Loucy (cell line): Measurements from ENCODE around the gene ITPK1.

ENCODE experiments used
- H2AFZ ChIP-seq: fragments of 200-600 bp; sonication (generic); 2 replicates; pipeline ENCODE4 v1.6.0; 2016; ENCODE audit warnings: antibody characterized with exemption, mild to moderate bottlenecking, low read length, moderate library complexity
- H3F3A ChIP-seq: fragments of 200-600 bp; 2 replicates; pipeline ENCODE4 v1.6.0; 2016; ENCODE audit warnings: antibody characterized with exemption, low read depth, mild to moderate bottlenecking
- H3K27me3 ChIP-seq: fragments of 200-600 bp; sonication (generic); 2 replicates; pipeline ENCODE4 v1.6.1; 2014; ENCODE audit warnings: low read length, mild to moderate bottlenecking; ENCODE audit not compliant: insufficient read depth, poor library complexity, severe bottlenecking
- H3K36me3 ChIP-seq: fragments of 200-600 bp; sonication (generic); 2 replicates; pipeline ENCODE4 v1.6.1; 2016; ENCODE audit warnings: low read length; ENCODE audit not compliant: insufficient read depth
- H3K4me1 ChIP-seq: fragments of 200-600 bp; sonication (generic); 2 replicates; pipeline ENCODE4 v1.5.1; 2014; ENCODE audit warnings: low read length, mild to moderate bottlenecking; ENCODE audit not compliant: insufficient read depth, poor library complexity, severe bottlenecking
- H3K4me2 ChIP-seq: fragments of 200-600 bp; sonication (generic); 2 replicates; pipeline ENCODE4 v1.6.0; 2014; ENCODE audit warnings: antibody characterized with exemption, low read length, low read depth, mild to moderate bottlenecking; ENCODE audit not compliant: poor library complexity, severe bottlenecking
- H3K4me3 ChIP-seq: fragments of 200-600 bp; sonication (generic); 2 replicates; pipeline ENCODE4 v1.5.1; 2014; ENCODE audit warnings: low read length, mild to moderate bottlenecking, mixed read lengths; ENCODE audit not compliant: poor library complexity, severe bottlenecking
- H3K79me2 ChIP-seq: fragments of 200-600 bp; sonication (generic); 2 replicates; pipeline ENCODE4 v1.6.1; 2014; ENCODE audit warnings: low read length; ENCODE audit not compliant: insufficient read depth
- H3K9ac ChIP-seq: fragments of 200-600 bp; sonication (generic); 2 replicates; pipeline ENCODE4 v1.6.0; 2014; ENCODE audit warnings: mild to moderate bottlenecking, low read depth, low read length, moderate library complexity; ENCODE audit not compliant: poor library complexity, severe bottlenecking
- H3K9me2 ChIP-seq: fragments of 200-600 bp; sonication (generic); replicated peaks from 2 replicates; pipeline ENCODE4 v1.6.1; 2016; ENCODE audit warnings: low read depth, low read length, mixed read lengths
- H3K9me3 ChIP-seq: fragments of 200-600 bp; sonication (generic); 2 replicates; pipeline ENCODE4 v1.6.1; 2014; ENCODE audit warnings: mild to moderate bottlenecking, antibody characterized with exemption, low read length, low read depth; ENCODE audit not compliant: insufficient read depth
- H4K20me1 ChIP-seq: fragments of 200-600 bp; sonication (generic); 2 replicates; pipeline ENCODE4 v1.6.0; 2014; ENCODE audit warnings: antibody characterized with exemption, low read length, mild to moderate bottlenecking; ENCODE audit not compliant: insufficient read depth, poor library complexity, severe bottlenecking
- CTCF ChIP-seq: fragments of 200-600 bp; sonication (generic); conservative IDR thresholded peaks from 2 replicates; pipeline ENCODE4 v1.5.1; 2014; ENCODE audit warnings: mild to moderate bottlenecking, antibody characterized with exemption, low read length
- EZH2phosphoT487 ChIP-seq: fragments of 200-600 bp; IDR thresholded peaks from 2 replicates; pipeline ENCODE4 v1.6.1; 2018; ENCODE audit warnings: antibody characterized with exemption, mild to moderate bottlenecking, moderate library complexity, borderline replicate concordance

ITPK1 gene

GRCh38 chr14:92935446-92935845 lies 180.3 kb downstream of the ITPK1 start:
- no peaks in the 10 kb centered on the region for H4K20me1 ChIP-seq
- H2AFZ ChIP-seq: no peak overlapping the region

GRCh38 chr14:92934196-92935085 lies 181.3 kb downstream of the ITPK1 start:
- Histone ChIP-seq H4K20me1 (no peaks in the 10 kb centered on the region), H3K4me2 (no peak overlapping the region), H3K79me2 (no peaks in the 10 kb centered on the region), H3K4me3 (no peak overlapping the region), H3K9ac (no peak overlapping the region), H3F3A (no peaks in the 10 kb centered on the region), H3K9me2 (no peaks in the 10 kb centered on the region), H2AFZ (no peak overlapping the region), H3K27me3 (no peaks in the 10 kb centered on the region), H3K9me3 (no peaks in the 10 kb centered on the region), H3K4me1 (no peaks in the 10 kb centered on the region), H3K36me3 (peaks cover 3% of the 10 kb centered on the region; the same call in 1 of the 2 replicates)
- no peak for TF ChIP-seq CTCF
- no peak for TF ChIP-seq EZH2phosphoT487

More at GRCh38 chr14:92935446-92935845, 180.3 kb downstream of the ITPK1 start:
- Histone ChIP-seq H3K4me3 (no peak overlapping the region), H3K9me2 (no peaks in the 10 kb centered on the region), H3K27me3 (no peaks in the 10 kb centered on the region), H3K4me2 (no peak overlapping the region), H3K79me2 (no peaks in the 10 kb centered on the region), H3K36me3 (peaks cover 3% of the 10 kb centered on the region; the same call in 1 of the 2 replicates), H3K9me3 (no peaks in the 10 kb centered on the region), H3F3A (no peaks in the 10 kb centered on the region), H3K4me1 (no peaks in the 10 kb centered on the region), H3K9ac (no peak overlapping the region)
- TF ChIP-seq EZH2phosphoT487 (no peak), CTCF (no peak)

- Histone ChIP-seq H3K27me3 (no peaks in the 10 kb centered on the region), H3F3A (no peaks in the 10 kb centered on the region), H3K9ac (no peak overlapping the region), H3K4me3 (no peak overlapping the region), H3K4me1 (no peaks in the 10 kb centered on the region), H2AFZ (no peak overlapping the region), H4K20me1 (no peaks in the 10 kb centered on the region), H3K9me2 (no peaks in the 10 kb centered on the region), H3K9me3 (no peaks in the 10 kb centered on the region), H3K79me2 (no peaks in the 10 kb centered on the region), H3K36me3 (peaks cover 3% of the 10 kb centered on the region; the same call in 1 of the 2 replicates), H3K4me2 (no peak overlapping the region)
- no peak for TF ChIP-seq EZH2phosphoT487
- TF ChIP-seq CTCF: no peak
Measured at GRCh38 chr14:92933481-92933880, 182.2 kb downstream of the ITPK1 start.
